ENCODE data around the gene RAB8B.

GRCh38 chr15:63292241-63292640, 102.8 kb downstream of the RAB8B start:
- TF ChIP-seq CTCF (conservative IDR thresholded peaks at IDR 0.05) (no peak), EZH2 (IDR thresholded peaks at IDR 0.05; ENCODE audit: low read depth) (no peak)
